Measurements from ENCODE around the gene MANEA.
A peak's percentile ranks its signal among the peaks of the same experiment; 100 is the strongest.

DNA sequence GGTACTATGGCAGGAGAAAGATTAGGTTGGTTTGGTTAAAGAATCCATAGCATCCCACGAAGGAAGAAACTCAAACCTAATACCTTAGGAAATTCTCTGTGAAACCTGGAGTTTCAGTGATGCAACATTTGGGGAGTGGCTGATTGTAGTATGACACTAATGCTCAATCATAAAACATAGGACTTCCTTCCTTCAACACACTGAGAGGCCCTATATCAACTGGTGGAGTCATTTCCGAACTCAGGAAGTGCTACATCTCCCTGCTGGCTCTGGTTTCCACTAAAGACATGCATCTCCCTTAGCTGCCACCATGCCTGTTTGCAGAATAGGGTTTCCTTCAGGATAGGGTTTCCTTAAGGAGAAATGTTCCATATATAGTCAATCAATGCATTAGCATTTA lies 5.2 kb upstream of the MANEA start:
- TF ChIP-seq, protein P1, sequence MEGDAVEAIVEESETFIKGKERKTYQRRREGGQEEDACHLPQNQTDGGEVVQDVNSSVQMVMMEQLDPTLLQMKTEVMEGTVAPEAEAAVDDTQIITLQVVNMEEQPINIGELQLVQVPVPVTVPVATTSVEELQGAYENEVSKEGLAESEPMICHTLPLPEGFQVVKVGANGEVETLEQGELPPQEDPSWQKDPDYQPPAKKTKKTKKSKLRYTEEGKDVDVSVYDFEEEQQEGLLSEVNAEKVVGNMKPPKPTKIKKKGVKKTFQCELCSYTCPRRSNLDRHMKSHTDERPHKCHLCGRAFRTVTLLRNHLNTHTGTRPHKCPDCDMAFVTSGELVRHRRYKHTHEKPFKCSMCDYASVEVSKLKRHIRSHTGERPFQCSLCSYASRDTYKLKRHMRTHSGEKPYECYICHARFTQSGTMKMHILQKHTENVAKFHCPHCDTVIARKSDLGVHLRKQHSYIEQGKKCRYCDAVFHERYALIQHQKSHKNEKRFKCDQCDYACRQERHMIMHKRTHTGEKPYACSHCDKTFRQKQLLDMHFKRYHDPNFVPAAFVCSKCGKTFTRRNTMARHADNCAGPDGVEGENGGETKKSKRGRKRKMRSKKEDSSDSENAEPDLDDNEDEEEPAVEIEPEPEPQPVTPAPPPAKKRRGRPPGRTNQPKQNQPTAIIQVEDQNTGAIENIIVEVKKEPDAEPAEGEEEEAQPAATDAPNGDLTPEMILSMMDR (IDR thresholded peaks at IDR 0.05; ENCODE audit: extremely low read depth in 1 of 2, insufficient read depth in 1 of 2, low read depth in 1 of 2, low read length in 2 of 2) = no peak
- TF ChIP-seq POLR2A (IDR thresholded peaks at IDR 0.05; ENCODE audit: low read depth, low read length) = no peak
- peak; percentile 27 for TF ChIP-seq POLR2AphosphoS5 (IDR thresholded peaks at IDR 0.05; ENCODE audit: insufficient read depth, low read depth, low read length)
- no peak for TF ChIP-seq MYC (IDR thresholded peaks at IDR 0.05; ENCODE audit: low read depth, low read length)
- TF ChIP-seq EZH2 (IDR thresholded peaks at IDR 0.05; ENCODE audit: borderline replicate concordance, low read depth, low read length, severe bottlenecking) = no peak

Data from endothelial cell of umbilical vein (primary cell).